Fibroblast of skin of abdomen (primary cell): ENCODE data around the gene ANO4.
"Not testable (repeated sequence)": the region's sequence is repeated elsewhere in the genome, so short reads cannot be mapped to it uniquely, and the experiment has no call there.

Experiments used
- DNase-seq: peaks from one replicate; pipeline ENCODE4 v3.0.0-alpha.2; 2013

Gene ANO4

DNA sequence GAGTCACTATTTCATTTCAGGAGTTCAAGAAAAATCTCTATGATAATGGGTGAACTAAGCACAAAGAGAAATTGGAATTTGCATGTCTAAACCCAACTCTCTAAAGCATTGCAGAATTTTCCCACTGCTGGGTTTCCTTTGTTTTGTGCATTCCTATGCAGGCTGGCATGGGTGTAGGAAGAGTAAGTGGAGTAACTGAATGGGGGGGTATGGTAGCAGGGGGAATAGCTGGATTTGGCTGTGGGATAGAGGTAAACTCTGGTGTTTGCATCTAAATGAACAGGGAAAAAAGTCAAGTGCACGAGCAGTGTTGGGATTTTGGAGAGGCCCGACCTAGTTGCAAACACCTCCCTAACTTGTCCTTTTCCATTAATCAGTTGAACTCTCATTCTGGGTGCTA lies 159.1 kb downstream of the ANO4 start:
- DNase-seq, result no peak

DNA sequence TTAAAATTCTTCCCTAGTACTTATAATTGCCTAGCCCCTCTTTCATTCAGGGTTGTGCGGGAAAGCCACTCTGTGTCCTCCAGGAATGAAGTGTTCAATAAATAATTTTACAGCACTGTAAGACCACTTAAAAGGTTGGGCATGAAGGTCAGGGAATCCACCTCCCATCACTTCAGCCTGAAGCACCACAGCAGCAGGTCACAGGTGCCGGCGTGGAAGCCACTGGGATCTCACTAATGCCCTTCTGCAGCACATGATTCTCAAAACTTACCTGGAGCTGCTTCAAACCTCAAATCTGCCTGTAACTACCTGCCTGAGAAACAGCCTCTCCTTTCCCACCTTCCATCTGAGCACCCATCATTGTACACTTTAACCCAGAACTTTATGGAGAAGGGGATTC lies 159.5 kb downstream of the ANO4 start:
- DNase-seq, result no peak

DNA sequence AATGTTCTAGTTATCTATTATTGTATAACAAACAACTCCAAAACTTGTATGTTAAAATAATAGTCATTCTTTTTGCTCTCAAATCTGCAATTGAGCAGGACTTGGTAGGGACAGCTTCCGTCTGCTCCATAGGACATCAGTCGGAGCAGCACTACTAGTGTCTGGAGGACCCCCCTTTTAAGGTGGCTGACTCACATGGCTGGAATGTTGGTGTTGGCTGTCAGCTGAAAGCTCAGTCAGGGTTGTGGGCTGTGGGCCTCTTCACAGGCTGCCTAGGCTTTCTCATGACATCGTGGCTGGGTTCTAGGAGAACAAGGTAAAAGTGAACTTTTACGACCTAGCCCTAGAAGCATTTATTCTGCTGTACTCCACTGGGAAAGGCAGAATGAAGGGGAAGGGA lies 160.6 kb downstream of the ANO4 start:
- DNase-seq, result peak; percentile 52

DNA sequence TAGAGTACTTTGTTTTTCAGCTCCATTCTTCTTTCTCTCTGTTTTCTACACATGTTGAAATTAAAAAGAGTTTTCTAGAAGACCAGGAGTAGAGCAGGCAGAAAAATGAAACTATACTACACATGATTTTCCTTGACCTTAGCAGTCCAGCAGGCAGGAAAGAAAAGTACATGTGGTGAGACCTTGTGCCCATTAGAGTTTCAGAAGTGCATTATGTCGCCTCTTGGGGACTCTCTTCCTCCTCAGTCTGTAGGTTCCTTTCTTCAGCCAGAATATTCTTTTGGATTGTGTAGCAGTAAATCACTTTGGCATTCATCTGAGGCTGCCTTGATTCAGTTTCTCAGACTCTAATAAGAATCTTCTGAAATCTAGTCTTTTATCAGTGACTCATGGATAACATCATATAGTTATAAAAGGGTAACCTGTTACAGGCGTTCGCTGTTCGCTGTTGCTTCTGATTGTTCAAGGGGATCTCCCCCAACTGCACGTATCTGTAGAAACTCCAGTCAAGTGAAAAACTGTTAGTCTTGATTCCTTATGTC lies 161.8 kb downstream of the ANO4 start:
- no peak for DNase-seq

DNA sequence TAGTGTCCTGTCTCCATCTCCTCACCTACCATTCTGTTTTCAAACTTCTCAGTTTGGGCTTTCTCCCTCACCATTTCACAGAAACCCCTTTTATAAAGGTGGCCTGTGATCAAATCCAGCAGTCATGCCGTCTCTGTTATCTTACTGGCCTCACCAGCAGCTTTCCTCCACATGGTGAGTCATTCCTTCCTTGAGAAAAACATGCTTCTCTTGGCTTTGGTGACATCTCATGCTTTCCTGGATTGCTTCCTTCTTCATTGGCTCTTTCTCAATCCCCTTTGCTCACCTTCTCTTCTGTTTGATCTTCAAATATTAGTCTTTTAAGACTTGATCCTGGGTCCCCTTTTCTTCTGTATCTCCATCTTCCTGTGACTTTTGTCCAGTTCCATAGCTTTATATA lies 164.9 kb downstream of the ANO4 start:
- peak; percentile 24 for DNase-seq

DNA sequence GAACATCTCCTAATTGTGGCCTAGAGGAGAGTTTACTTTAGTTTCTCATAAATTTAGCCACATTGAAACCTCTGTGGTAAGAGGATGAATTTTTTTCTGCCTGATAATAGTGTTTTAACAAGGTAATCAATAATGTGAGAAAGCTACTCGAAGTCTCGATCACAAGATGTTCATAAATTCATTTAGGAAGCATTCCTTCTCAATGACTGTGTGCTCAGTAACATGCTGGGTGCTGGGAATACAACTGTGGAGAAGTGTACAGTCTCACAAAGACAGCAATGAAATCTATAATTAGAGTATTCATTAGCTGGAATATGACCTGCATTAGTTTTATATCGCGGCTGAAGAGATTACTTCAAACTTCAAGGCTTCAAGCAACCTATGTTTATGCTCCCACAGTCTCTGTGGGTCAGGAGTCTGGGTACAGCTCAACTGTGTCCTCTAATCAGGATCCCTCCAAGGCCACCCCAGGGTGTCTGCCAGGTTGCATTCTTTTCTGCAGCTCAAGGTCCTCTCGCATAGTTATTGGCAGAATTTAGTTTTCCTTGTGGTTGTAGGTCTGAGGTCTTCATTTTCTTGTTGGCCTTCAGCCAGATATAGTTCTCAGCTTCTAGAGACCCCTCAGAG lies 167.6 kb downstream of the ANO4 start:
- no peak for DNase-seq

DNA sequence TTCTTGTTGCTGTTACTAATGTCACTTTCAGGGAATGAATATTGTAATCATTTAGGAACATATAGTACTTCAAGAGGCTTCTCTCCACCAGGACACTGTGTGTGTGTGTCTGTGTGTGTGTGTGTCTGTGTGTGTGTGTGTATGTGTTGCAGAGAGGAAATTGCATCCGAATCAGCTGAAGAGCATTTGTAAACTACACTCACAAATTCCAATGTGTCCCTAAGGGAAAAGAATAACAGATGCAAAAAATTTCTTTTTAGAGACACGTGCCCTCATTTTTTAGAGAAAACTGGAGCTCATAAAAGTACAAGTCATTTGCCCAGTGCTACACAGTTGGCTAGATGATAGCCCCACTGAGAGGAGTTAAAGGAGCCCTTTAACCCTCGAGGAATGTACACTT lies 168.8 kb downstream of the ANO4 start:
- no peak for DNase-seq

DNA sequence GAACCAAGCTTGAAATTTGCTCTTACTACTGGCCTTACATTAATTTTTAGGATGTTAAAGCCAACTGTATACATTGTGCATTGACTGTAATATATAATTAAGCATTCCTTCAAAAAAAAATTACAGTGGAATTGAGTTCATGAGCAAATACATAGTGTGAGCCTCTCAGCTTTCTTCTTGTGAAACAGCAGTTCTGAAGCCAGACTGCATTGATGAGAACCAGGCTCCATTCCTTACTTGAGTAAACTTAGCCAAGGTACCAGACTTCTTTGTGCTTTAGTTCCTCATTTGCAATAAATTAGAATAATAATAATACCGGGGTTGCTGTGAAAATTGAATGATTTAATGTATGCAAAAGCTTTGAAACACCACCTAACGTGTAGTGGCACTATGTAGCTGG lies 169.5 kb downstream of the ANO4 start:
- DNase-seq, result no peak

DNA sequence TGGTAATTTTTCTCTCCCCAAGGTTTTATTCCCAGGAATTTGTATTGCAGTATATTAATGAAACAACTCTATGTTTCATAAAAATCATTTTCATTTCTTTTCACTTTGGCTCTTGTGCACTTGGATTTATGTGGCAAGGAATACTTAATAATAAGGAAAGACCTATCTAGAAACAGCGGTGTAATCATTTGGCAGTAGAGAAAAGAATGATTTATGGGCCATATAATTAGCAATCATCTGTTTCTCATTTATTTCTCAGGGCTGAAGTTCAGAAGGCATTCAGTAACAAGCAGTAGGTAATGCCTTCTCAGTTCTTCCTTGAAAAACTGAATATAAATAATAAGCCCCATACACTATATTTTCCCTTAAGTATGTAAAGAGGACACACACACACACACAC lies 172.6 kb downstream of the ANO4 start:
- no peak for DNase-seq

DNA sequence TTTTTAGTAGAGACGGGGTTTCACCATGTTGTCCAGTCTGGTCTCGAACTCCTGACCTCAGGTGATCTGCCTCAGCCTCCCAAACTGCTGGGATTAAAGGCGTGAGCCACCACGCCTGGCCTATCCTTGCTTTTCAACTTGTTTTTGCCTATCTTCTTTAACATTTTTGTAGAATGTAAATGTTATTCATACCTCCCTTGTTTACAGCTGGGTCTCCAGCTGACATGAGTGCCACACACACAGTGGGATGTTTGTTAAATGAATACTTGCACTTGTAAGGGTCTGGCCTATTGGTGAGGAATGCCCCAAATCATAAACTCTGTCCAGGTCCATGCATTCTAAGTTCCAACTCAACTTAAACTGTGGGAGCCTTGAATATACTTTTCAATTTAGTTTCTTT lies 176.3 kb downstream of the ANO4 start:
- DNase-seq, result no peak

DNA sequence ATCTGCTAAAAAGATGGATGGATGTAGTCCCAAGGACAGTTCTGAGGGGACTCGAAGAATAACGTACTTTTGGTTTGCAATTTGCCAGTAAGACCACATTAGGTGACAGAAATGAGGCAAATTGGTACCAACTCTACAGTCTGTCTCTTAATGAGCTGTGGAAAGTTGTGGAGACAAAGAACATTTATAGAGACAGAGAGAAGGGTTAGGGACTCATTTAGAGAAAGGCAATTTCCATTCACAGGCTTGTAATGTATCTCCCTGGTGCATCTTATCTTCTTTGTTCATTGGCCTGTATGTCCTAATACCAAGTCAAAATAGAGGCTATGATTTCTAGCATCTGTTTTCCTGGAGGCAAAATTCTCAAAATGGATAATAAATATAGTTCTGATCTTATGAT lies 177.5 kb downstream of the ANO4 start:
- no peak for DNase-seq

DNA sequence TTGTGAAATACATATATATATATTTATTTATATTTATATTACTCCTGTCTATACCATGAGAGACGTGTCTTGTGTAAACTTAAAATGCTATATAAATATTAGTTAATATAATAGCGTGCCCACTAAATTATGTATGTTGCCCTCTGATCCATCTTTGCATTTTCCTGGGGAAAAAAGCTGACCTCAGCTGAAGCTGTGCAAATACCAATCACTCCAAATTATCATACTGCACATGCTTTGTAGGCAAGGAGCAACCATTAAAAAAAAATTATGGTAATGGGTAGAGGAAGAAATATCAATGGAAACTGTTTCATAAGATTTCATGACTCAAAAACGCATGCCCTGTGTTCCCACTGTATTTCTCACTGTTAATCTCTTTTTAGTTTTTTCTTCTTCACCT lies 179.8 kb downstream of the ANO4 start:
- DNase-seq, result no peak

DNA sequence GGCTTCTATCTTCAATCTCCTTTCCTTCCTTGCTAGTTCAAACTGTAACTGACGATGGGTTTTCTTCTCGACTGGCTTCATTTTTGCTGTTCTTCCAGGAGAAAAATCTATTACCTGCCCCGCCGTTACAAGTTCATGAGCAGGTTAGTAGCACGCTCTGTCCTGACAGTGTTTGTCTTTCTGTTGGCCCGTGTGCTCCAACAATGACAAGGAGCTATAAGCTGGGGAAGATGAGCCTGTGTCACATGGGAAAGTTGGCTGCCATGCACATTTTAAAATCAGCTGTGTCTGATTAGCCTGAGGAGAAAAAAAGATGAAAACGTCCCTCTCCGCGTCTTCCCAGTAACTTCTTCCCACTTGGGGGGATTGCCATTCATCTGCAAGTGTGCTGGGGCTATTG lies 180.2 kb downstream of the ANO4 start:
- DNase-seq, result no peak

DNA sequence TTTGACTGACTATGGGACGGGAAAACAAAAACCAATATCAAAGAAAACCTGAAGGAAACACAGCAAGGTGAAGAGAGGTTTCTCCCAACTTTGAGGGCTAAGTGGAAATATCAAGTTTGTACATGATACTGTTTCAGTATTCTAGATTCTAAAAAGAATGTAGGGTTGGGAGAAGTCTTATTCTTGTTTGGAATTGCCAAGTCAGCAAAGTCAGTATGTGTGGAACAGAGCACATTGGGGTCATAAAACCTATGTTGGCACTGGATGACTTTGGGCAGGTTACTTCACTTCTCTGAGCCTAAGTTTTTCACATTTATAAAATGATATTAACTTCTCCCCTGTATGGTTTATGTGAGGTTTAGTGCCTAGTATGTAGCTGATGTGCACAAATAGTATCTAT lies 182.2 kb downstream of the ANO4 start:
- DNase-seq, result no peak

DNA sequence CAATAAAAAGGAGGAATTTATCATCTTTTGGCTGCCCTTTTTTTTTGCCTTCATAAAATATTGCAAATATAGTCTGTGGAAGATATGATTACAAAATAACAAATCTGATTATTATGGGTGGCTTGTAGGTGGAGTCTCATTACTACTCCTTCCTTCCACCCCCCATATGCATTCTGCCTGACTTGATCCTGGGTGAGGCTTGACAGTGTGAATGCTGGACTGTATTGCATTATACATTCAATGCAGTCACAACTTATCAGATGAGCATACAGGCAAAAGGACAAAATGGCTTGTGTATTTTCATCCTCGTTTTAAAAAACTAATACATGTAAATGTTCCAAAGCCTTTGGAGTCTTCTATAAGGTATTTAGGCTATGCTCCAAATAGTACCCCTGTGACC lies 186.3 kb downstream of the ANO4 start:
- no peak for DNase-seq

DNA sequence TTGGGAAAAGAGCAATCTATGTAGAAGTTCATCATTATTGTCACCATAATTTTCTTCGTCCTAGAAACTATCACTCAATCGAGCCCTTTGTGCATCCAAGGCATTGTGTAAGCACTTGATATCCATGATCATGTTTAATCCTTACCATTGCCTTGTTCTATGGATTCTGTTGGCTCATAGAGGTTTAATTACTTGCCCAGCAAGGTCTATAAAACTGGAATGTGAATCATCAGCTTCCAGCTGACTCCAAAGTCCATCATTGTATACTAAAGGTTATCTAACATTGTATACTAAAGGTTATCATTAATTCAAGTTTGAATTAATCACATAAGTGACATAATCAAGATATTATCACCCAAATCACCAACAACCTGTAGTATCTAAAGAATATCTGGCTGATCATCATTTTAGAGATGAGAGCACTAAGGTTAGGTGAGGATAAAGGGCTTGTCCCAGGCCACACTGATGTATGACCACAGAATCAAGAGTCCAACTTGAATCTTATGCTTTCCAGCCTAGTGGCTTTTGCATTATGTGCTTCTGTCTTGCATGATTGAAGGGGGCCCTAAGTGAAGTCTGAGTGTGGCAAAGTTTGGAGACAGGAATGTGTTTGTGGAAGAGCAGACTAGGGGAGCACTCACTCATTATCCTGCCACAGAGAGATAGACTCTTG lies 188.1 kb downstream of the ANO4 start:
- no peak for DNase-seq

DNA sequence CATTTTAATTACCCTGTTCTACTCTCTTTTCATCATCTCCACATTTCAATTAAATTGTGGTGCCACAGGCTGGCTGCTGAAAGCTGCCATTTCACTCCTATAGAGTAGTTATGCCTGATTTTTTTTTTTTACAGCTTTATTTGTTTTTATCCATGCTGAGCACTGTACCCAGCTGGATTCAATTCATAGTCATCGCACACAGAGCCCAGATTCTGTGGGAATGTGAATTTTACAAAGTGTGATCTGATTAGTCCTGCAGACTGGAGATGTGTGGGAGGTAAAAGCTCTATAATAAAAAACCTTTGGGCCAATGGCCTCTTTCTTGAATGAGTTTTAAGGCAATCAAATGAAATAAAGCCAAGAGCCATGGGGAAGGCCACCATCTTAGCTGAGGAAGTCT lies 190.2 kb downstream of the ANO4 start:
- no peak for DNase-seq

DNA sequence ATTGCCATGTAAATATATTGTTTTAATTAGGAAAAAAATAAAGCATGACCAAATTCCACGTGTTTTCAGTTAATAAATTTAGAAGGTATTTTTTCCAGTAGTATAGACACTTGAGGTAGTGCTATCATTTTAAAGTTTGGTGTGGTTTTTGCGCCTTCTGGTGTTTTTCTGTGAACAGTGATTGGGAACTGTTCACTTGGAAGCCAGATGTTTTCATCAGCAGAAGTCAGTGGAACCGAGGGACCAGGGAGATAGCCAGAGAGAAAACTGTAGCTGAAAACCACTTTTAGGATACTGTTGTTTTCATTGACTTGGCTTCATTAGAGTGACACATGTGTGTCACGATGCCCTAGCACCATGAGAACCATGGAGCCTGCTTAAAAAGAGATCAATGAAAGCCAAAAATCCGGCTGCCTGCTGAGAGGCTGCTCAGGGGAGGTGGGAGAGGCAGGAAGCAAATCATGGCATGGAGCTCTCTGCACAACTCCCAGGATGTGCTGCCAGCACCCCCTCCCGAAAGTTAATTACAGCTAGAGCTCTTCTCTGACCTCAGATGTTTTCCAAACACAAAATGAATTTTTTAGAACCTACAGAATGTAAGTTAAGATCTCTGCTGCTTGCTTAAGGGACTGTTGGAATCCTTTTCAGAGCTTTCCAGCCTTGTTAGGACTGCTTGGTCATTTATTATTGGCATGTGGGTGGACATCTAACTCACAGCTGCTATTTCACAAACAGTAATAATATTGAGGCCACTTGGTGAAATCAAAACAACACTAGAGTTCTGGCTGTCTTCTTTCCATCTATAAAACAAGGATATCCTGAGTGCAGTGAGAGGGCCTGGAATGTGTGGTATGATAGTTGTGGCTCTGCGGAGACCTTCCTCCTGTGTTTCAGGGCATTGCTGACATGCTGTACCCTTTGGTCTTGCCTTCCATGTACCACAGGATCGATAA lies 192.3 kb downstream of the ANO4 start:
- DNase-seq, result no peak

DNA sequence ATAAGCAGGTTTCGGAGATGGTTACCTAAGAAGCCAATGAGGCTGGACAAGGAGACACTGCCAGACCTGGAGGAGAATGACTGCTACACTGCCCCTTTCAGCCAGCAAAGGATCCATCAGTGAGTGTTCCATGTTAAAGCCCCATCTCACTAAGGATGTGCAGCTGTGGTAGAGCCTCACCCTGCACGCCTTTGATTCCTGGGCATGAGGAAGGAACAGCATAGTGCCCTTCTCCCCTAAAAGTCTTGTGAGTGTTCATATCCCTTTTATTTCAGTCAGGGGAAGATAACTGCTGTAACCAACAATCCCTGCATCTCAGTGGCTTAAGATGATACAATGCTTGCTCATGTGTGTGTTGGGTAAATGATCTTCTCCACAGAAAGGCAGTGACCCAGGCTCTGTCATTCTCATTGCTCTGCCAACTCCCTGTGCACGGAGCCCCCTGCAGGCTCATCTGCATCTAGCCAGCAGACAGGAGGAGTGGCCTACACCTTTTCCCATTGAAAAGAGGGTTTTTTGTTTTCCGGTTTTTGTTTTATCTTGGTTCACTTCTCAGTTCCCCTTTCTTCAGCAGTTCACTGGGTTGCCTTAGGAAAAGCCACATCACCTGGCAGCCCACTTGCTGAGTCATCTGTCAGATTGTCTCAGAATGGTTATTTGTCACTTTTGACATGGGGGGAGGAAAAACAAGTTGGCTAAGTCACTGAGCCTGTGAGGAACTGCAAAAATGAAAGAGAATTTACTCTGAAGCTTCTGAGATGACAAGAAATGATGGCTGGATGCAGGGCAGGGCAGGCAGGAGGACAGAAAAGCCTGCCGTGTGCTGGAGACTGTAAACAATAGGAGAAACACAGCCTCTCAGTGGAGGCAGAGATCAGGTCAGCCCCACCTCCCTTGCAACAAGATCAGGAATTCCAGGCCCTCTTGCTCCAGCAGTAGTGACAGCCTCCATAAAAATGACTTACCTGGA lies 193.3 kb downstream of the ANO4 start:
- DNase-seq, result peak; percentile 28

DNA sequence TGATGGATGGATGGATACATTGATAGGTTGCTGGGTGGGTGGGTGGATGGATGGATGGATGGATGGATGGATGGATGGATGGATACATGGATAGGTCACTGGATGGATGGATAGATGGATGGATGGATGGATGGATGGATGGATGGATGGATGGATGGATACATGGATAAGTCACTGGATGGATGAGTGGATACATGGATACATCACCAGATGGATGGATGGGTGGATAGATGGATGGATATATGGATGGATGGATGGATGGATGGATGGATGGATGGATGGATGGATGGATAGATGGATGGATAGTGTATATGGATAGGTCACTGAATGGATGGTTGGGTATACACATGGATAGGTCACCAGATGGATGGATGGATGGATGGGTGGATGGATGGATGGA lies 194.9 kb downstream of the ANO4 start:
- DNase-seq, result not testable (repeated sequence)

DNA sequence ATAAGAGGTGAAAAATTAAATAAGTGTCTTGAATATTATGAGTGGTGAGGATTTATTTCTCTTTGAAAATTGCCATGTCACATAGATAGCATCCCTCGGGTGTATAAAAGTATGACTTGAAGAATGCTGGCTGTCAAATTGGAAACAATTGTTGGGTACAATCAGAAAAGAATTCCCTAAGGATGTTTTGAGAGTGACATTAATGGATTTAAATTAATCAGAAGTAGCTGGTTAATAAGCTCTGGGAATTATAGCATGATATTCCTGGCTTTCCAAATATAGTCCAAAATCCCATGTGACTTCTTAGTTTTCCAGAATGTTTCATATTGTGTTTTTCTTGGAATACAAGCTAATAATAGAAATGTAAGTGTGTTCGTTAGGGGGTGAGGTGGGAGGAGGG lies 196.5 kb downstream of the ANO4 start:
- no peak for DNase-seq

DNA sequence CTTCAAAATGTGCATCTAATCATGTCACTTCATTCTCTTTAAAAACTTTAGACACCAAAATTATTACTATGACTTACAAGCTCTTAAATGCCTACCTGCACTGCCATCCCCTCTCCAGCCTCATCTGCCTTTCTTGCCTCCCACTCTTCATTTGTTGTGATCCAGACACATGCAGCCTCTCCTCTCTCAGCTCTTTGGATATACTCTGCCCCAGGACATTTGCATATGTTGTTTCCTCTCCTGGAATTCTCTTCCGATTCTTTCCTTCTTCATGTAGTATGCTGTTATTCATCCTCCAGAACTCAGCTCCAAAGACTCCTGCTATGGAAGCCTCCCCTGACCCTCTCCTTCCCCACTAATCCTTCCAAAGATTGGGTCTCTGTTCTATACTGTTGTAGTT lies 197.6 kb downstream of the ANO4 start:
- DNase-seq, result no peak
